GM23338 (cell line): Measurements from ENCODE around the gene BAD.

Experiments
- CTCF ChIP-seq, 2 experiments: fragments of 200-600 bp in 1 of 2; sonication (generic) in 1 of 2; conservative IDR thresholded peaks; 2 replicates each; pipeline versions ENCODE4 v1.5.1 to v1.6.1; 2016 to 2017; ENCODE audit warnings: antibody characterized with exemption in 2 of 2, low read depth in 2 of 2, mild to moderate bottlenecking in 2 of 2, moderate library complexity in 1 of 2
- EZH2 ChIP-seq: fragments of 200-600 bp; sonication (generic); IDR thresholded peaks from one replicate; pipeline ENCODE4 v1.8.0; 2017; ENCODE audit warnings: antibody characterized with exemption, mild to moderate bottlenecking, low read depth; ENCODE audit not compliant: unreplicated experiment
- EZH2phosphoT487 ChIP-seq: fragments of 200-600 bp; sonication (generic); IDR thresholded peaks from one replicate; pipeline ENCODE4 v1.8.1; 2018; ENCODE audit warnings: antibody characterized with exemption; ENCODE audit not compliant: unreplicated experiment
- NANOG ChIP-seq: IDR thresholded peaks from 2 replicates; pipeline ENCODE4 v1.6.1; 2016; ENCODE audit warnings: antibody characterized with exemption, borderline replicate concordance
- POLR2AphosphoS5 ChIP-seq: IDR thresholded peaks from 2 replicates; pipeline ENCODE4 v1.6.1; 2016; ENCODE audit warnings: antibody characterized with exemption, low read depth
- REST ChIP-seq: IDR thresholded peaks from one replicate; pipeline ENCODE4 v1.6.1; 2018; ENCODE audit warnings: antibody characterized with exemption; ENCODE audit not compliant: unreplicated experiment
- ZNF114 ChIP-seq: fragments of 250-450 bp; sonication (Bioruptor Pico); IDR thresholded peaks from 2 replicates; pipeline ENCODE4 v1.5.0; 2020; ENCODE audit warnings: mild to moderate bottlenecking, moderate library complexity

GRCh38 chr11:64235437-64236161 is 48.9 kb downstream of the BAD start:
- no peak for TF ChIP-seq CTCF (conservative IDR thresholded peaks at IDR 0.05; ENCODE audit: low read depth in 2 of 2)
- TF ChIP-seq POLR2AphosphoS5, result no peak
- TF ChIP-seq REST, result no peak
- TF ChIP-seq EZH2phosphoT487, result no peak
- TF ChIP-seq NANOG, result no peak
- TF ChIP-seq EZH2, result no peak
- no peak for TF ChIP-seq ZNF114 (CRISPR knock-in tag)
